Panc1 (cell line): ENCODE results near the gene SCIMP.

ENCODE experiments used
- POLR2AphosphoS5 ChIP-seq: IDR thresholded peaks from 2 replicates; pipeline ENCODE4 v1.6.1; 2012; ENCODE audit warnings: mild to moderate bottlenecking, low read depth, low read length, moderate library complexity
- REST ChIP-seq, 2 experiments: IDR thresholded peaks; 2 replicates each; pipeline ENCODE4 v1.6.1; 2011 to 2012; ENCODE audit warnings: low read depth in 2 of 2, control low read depth in 1 of 2, low read length in 1 of 2, mild to moderate bottlenecking in 1 of 2, moderate library complexity in 1 of 2; ENCODE audit not compliant: insufficient read depth in 1 of 2
- SIN3A ChIP-seq: IDR thresholded peaks from 2 replicates; pipeline ENCODE4 v1.6.1; 2012; ENCODE audit warnings: low read depth, mild to moderate bottlenecking, low read length, moderate library complexity, borderline replicate concordance; ENCODE audit not compliant: insufficient read depth
- TCF7L2 ChIP-seq: IDR thresholded peaks from 2 replicates; pipeline ENCODE4 v1.6.1; 2011; ENCODE audit warnings: mild to moderate bottlenecking, low read depth, low read length, inconsistent platforms
- TF ChIP-seq, protein P1 (sequence below): fragments of 450-650 bp; IDR thresholded peaks from 2 replicates; pipeline ENCODE4 v1.5.1; 2017; ENCODE audit warnings: mild to moderate bottlenecking

DNA sequence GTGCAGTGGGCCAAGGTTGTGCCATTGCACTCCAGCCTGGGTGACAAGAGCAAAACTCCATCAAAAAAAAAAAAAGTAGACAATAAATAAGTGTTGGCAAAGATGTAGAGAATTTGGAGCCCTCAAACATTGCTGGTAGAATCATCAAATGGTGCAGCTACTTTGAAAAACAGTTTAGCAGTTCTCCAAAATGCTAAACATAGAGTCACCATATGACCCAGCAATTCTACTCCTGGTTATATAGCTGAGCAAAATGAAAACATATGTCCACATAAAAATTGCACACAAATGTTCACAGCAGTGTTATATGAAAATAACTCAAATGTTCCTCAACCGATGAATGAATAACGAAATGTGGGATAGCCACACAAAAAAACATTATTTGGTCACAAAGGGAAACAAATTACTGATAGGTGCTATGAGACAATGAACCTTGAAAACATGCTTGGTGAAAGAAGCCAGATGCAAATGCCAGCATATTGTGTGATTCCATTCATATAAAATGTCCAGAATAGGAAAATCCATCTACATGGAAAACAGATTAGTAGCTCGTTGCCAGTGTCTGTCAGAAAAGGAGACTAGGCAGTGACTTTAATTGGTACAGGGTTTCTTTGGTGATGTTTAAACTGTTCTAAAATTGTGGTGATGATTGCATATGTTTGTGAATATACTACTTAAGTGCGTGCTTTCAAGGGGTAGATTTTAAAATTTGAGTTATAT is 34.7 kb upstream of the SCIMP start:
- TF ChIP-seq, protein P1, sequence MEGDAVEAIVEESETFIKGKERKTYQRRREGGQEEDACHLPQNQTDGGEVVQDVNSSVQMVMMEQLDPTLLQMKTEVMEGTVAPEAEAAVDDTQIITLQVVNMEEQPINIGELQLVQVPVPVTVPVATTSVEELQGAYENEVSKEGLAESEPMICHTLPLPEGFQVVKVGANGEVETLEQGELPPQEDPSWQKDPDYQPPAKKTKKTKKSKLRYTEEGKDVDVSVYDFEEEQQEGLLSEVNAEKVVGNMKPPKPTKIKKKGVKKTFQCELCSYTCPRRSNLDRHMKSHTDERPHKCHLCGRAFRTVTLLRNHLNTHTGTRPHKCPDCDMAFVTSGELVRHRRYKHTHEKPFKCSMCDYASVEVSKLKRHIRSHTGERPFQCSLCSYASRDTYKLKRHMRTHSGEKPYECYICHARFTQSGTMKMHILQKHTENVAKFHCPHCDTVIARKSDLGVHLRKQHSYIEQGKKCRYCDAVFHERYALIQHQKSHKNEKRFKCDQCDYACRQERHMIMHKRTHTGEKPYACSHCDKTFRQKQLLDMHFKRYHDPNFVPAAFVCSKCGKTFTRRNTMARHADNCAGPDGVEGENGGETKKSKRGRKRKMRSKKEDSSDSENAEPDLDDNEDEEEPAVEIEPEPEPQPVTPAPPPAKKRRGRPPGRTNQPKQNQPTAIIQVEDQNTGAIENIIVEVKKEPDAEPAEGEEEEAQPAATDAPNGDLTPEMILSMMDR = no peak
- TF ChIP-seq POLR2AphosphoS5 (no peak), REST (IDR thresholded peaks at IDR 0.05; ENCODE audit: insufficient read depth in 1 of 2, low read depth in 2 of 2, low read length in 1 of 2) (no peak), TCF7L2 (no peak), SIN3A (no peak)
